Lower leg skin (tissue), 4 donors: ENCODE results near the gene PRMT9. TPM values are rescaled to one million over a fixed set of nuclear protein-coding genes. Genes with fewer than 3 reads are reported as not detected.

Experiments used
- DNase-seq, 2 donors: peaks; one replicate each; pipeline ENCODE4 v3.0.0-alpha.2; 2019; ENCODE audit warnings: low spot score in 2 of 2
- H3K4me3 ChIP-seq: fragments of 200-600 bp; sonication (generic); 2 replicates; pipeline ENCODE4 v1.5.1; 2017; ENCODE audit warnings: mild to moderate bottlenecking, low read depth; ENCODE audit not compliant: poor library complexity, severe bottlenecking
- POLR2A ChIP-seq, 2 donors: fragments of 450-650 bp; IDR thresholded peaks; one replicate each; pipeline ENCODE4 v1.6.1; 2016 to 2017; ENCODE audit warnings: antibody characterized with exemption in 2 of 2, mild to moderate bottlenecking in 1 of 2, moderate library complexity in 1 of 2
- WGBS, 2 donors: methylation state at CpG; one replicate each; pipeline ENCODE4 v1.1.5; 2018; 5-methylcytosine and 5-hydroxymethylcytosine counted together
- intact Hi-C: fragments of 100-400 bp; cut with DNase I; formaldehyde crosslinking; loops from one replicate; pipeline ENCODE4 v1.15.0; 2023; ENCODE audit warnings: low total_unique reads
- total RNA-seq, 4 donors: library from RNA; depleted of rRNA; stranded (reverse); fragments of >200 nt; gene quantifications; one replicate each; pipeline ENCODE4 v1.1.0, GENCODE V29; 2016
- TF ChIP-seq, protein P1 (sequence below), 3 donors: fragments of 450-650 bp; IDR thresholded peaks; one replicate each; pipeline ENCODE4 v1.5.1; 2016; ENCODE audit warnings: antibody characterized with exemption in 3 of 3, mild to moderate bottlenecking in 3 of 3, moderate library complexity in 2 of 3

The PRMT9 gene
- total RNA-seq, 4 donors from 2014 or later, result 7.6 to 10.3 (median 9.1) TPM

DNA sequence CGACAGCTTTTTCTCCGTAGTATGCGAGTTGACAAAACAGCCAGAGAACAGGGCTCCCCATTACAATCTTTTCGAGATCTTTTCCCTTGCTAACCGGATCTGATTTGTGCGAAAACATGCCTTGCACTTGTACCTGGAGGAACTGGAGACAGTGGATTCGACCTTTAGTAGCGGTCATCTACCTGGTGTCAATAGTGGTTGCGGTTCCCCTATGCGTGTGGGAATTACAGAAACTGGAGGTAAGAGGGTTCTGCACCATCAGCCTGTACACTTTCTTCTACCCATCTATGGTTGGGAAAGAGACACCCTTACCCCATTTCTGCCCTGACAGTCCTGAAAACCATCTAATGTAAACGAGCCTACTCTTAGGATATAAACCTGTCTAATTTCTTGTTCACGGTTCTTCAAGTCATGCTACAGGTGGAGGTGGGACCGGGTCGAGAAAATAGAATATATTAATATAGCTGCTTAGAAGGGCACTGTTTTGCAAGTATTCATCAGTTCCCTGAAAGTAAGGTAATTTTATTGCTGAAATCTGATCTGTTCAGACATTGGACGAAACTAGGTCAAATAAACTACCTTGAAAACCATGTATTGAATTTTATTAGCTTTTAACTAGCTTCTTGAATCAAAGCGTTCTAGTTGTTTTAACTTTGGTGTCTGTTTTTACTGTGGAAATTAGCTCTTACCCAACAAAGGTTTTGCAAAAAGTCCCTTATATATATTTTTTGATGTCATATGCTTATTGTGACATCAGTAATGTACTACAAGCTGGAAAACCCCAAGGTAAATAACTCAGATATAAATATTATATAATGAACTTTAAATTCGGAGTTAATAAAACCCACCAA lies 65.9 kb downstream of the PRMT9 start:
- TF ChIP-seq POLR2A (IDR thresholded peaks at IDR 0.05), result no peak
- TF ChIP-seq, protein P1, sequence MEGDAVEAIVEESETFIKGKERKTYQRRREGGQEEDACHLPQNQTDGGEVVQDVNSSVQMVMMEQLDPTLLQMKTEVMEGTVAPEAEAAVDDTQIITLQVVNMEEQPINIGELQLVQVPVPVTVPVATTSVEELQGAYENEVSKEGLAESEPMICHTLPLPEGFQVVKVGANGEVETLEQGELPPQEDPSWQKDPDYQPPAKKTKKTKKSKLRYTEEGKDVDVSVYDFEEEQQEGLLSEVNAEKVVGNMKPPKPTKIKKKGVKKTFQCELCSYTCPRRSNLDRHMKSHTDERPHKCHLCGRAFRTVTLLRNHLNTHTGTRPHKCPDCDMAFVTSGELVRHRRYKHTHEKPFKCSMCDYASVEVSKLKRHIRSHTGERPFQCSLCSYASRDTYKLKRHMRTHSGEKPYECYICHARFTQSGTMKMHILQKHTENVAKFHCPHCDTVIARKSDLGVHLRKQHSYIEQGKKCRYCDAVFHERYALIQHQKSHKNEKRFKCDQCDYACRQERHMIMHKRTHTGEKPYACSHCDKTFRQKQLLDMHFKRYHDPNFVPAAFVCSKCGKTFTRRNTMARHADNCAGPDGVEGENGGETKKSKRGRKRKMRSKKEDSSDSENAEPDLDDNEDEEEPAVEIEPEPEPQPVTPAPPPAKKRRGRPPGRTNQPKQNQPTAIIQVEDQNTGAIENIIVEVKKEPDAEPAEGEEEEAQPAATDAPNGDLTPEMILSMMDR (IDR thresholded peaks at IDR 0.05), result no peak
- 9 to 12% methylated on average over 17 of the region's 17 CpGs for WGBS, 2 donors
- intact Hi-C loops, result no loop called here
- no peak for DNase-seq
- H3K4me3 ChIP-seq, result peak overlapping the region; percentile 81

DNA sequence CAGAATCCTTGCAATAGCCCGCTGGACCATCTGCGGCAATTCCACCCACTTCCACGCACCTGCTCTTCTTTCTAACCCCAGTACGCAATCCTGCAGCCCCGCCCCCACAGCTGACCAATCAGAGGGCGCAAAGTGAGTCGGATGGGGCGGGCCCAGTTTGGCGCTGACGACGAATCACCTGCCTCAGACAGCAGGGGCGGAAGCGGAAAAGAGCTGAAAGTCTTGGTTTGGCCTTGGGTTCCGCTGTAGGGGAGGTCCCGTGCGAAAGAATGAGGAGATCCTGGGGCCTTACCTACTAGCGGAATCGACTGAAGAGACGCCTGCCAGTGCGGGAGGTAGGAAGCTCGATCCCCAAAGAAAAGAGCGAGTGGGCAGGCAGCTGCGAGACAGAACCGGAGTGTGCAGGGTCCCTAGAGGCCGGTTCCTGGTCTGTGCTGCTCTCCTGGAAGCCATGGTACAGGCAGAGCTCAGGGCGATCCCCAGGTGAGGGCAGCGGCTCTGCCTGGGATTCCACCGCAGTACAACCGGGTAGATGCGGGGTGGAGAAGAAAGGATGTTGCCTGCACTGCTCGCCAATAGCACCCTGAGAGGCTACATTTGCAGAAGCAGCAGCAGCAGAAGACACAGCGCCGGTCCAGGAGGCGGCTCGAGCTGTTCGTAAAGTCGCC lies 66.7 kb downstream of the PRMT9 start, which contains the start of gene TMEM184C:
TMEM184C (plus strand) TSS at position 225 of the 668 bp plus-strand sequence. CDS start 560 bp downstream, outside the sequence.
- no peak for TF ChIP-seq POLR2A (IDR thresholded peaks at IDR 0.05)
- TF ChIP-seq, protein P1 (IDR thresholded peaks at IDR 0.05), result no peak
- 0% methylated on average over 33 to 37 of the region's 37 CpGs for WGBS, 2 donors
- peak; percentile 97 to 100 for DNase-seq
- intact Hi-C loops, result no loop called here
- peak within 1 kb of the TSS; percentile 81 for H3K4me3 ChIP-seq

DNA sequence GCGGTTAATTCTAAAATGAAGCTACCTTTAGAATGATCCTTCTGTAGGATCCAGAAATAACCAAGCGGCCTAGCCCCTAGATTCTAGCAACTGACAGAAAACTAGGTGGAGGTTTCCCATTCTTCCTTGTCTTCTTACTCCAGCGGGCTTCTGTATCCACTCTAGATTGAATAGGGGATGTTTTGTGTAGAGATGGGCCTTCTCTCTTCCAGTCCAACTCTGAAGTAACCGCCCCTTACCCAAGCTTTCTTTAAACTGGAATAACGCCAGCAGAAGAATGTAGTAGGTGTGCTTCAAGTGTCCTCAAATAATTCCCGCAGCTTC lies 67.2 kb downstream of the PRMT9 start:
- intact Hi-C loops, result no loop called here
- TF ChIP-seq, protein P1 (IDR thresholded peaks at IDR 0.05), result no peak
- no peak for TF ChIP-seq POLR2A (IDR thresholded peaks at IDR 0.05)
- no peak for DNase-seq
- 28 to 35% methylated on average over 6 of the region's 6 CpGs for WGBS, 2 donors
- H3K4me3 ChIP-seq, result peak overlapping the region; percentile 81

DNA sequence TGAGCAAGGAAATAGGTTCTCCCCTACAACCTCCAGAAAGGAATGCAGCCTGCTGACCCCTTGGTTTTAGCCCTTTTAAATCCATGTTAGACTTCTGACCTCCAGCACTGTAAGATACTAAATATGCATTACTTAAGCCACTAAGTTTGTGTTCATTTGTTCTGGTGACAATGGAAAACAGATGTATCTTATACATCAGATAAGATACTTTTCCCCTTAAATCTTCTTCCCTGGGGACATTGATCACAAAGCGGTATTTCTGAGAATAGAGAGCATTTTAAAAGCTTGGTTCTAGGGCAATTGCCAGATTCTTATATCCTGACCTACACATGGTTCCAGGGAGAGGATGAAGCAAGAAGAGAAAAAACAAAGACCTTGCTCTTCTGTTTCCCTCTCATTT lies 73.3 kb downstream of the PRMT9 start:
- WGBS, 2 donors, result 63 to 84% methylated on average over 1 of the region's 1 CpG
- H3K4me3 ChIP-seq, result no peak overlapping the region
- TF ChIP-seq, protein P1 (IDR thresholded peaks at IDR 0.05), result no peak
- TF ChIP-seq POLR2A (IDR thresholded peaks at IDR 0.05), result no peak
- intact Hi-C loops, result no loop called here
- no peak for DNase-seq

DNA sequence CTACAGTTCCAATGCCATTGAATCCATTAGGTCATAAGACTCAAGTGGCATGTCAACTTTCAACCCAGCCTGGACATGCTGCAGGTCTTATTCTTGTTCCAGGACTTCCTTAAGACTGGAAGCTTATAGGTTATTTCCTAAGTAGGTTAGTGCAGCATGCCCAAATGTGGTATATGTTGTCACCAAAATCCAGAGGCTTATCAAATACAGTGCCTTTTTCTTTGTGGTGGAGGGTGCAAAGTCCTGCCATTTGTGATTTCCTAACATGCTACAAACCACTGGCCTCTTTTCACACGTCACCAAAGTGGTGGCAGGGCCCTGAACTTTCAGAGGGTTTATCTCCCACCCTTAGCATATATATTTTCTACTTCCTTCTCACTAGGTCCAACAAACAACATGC lies 76.5 kb downstream of the PRMT9 start:
- 86 to 87% methylated on average over 1 of the region's 1 CpG for WGBS, 2 donors
- no peak for DNase-seq
- TF ChIP-seq POLR2A (IDR thresholded peaks at IDR 0.05), result no peak
- TF ChIP-seq, protein P1 (IDR thresholded peaks at IDR 0.05), result no peak
- intact Hi-C loops, result no loop called here
- no peak overlapping the region for H3K4me3 ChIP-seq
